Mesothelial cell of epicardium (in vitro differentiated cells): ENCODE results near the gene RAMP3. TPM values are rescaled to one million over a fixed set of nuclear protein-coding genes. Genes with fewer than 3 reads are reported as not detected.

Experiments
- DNase-seq, 2 experiments: peaks; one replicate each; pipeline ENCODE4 v3.0.0; 2021; ENCODE audit warnings: low spot score in 2 of 2; ENCODE audit not compliant: unreplicated experiment in 2 of 2
- H3K27ac Mint-ChIP-seq: 2 replicates; pipeline ENCODE4 v1.8.0; 2021; ENCODE audit warnings: mixed read lengths
- H3K27me3 Mint-ChIP-seq: 2 replicates; pipeline ENCODE4 v1.8.0; 2021; ENCODE audit warnings: low read depth, mixed read lengths
- H3K36me3 Mint-ChIP-seq: 2 replicates; pipeline ENCODE4 v1.8.0; 2021; ENCODE audit warnings: mixed read lengths
- H3K4me1 Mint-ChIP-seq: 2 replicates; pipeline ENCODE4 v1.8.0; 2021; ENCODE audit warnings: mixed read lengths
- H3K4me3 Mint-ChIP-seq: 2 replicates; pipeline ENCODE4 v1.8.0; 2021; ENCODE audit warnings: mild to moderate bottlenecking, moderate library complexity, mixed read lengths
- H3K9me3 Mint-ChIP-seq: 2 replicates; pipeline ENCODE4 v1.8.0; 2021; ENCODE audit warnings: mixed read lengths
- CTCF ChIP-seq: fragments of 200-600 bp; sonication (generic); IDR thresholded peaks from one replicate; pipeline ENCODE4 v1.5.0; 2021; ENCODE audit warnings: antibody characterized with exemption; ENCODE audit not compliant: unreplicated experiment
- total RNA-seq: library from RNA; stranded (reverse); gene quantifications from 3 replicates; pipeline ENCODE4 v1.2.1, GENCODE V29; 2021

RAMP3 gene
- total RNA-seq, 1 donor from 2014 or later, result not detected

- Mint-ChIP-seq H3K36me3 (no peaks in the 10 kb centered on the region), H3K27ac (no peak overlapping the region), H3K4me3 (no peak overlapping the region), H3K9me3 (no peaks in the 10 kb centered on the region), H3K27me3 (peaks cover 36% of the 10 kb centered on the region), H3K4me1 (no peaks in the 10 kb centered on the region)
- no peak for DNase-seq
- no peak for TF ChIP-seq CTCF
These were observed 24.6 kb downstream of the RAMP3 start for GRCh38 chr7:45181991-45182855.

GRCh38 chr7:45182856-45183710 is 25.5 kb downstream of the RAMP3 start:
- Mint-ChIP-seq H3K9me3 (no peaks in the 10 kb centered on the region), H3K4me3 (no peak overlapping the region), H3K4me1 (no peaks in the 10 kb centered on the region), H3K27me3 (peaks cover 36% of the 10 kb centered on the region), H3K27ac (no peak overlapping the region), H3K36me3 (no peaks in the 10 kb centered on the region)
- no peak for TF ChIP-seq CTCF
- DNase-seq, result peak in 1 of 2 experiments; percentile 7

- no peak for TF ChIP-seq CTCF
- peak in 1 of 2 experiments; percentile 24 for DNase-seq
- H3K4me3 Mint-ChIP-seq, result no peak overlapping the region
- H3K27me3 Mint-ChIP-seq, result peaks cover 32% of the 10 kb centered on the region
- no peak overlapping the region for H3K27ac Mint-ChIP-seq
- H3K9me3 Mint-ChIP-seq, result no peaks in the 10 kb centered on the region
- no peaks in the 10 kb centered on the region for H3K4me1 Mint-ChIP-seq
- H3K36me3 Mint-ChIP-seq, result no peaks in the 10 kb centered on the region
These were observed 26.2 kb downstream of the RAMP3 start for GRCh38 chr7:45183711-45184210.

- DNase-seq, result peak in 1 of 2 experiments; percentile 37
- Mint-ChIP-seq H3K9me3 (no peaks in the 10 kb centered on the region), H3K27ac (no peak overlapping the region), H3K4me1 (no peaks in the 10 kb centered on the region), H3K36me3 (no peaks in the 10 kb centered on the region), H3K27me3 (peaks cover 30% of the 10 kb centered on the region), H3K4me3 (no peak overlapping the region)
- no peak for TF ChIP-seq CTCF
These were observed 26.9 kb downstream of the RAMP3 start for GRCh38 chr7:45184326-45185027.
